Common myeloid progenitor, CD34-positive (primary cell): Measurements from ENCODE around the gene MAD2L2.

ENCODE experiments used
- CTCF ChIA-PET: fragments of 350-600 bp; sonication (Branson Sonifier 250); formaldehyde crosslinking; loops from one replicate; lab custom pipeline; 2021; ENCODE audit warnings: antibody characterized with exemption; lab: Charles Lee
- POLR2A ChIA-PET: fragments of 350-600 bp; sonication (Branson Sonifier 250); formaldehyde crosslinking; loops from one replicate; lab custom pipeline; 2021; ENCODE audit warnings: antibody characterized with exemption; lab: Charles Lee
- DNase-seq, 3 donors: peaks; one replicate each; pipeline versions ENCODE4 v3.0.0 to v3.0.0-alpha.2; 2013
- H3K27ac ChIP-seq, 2 experiments: 1 replicate in 1 of 2; 2 replicates in 1 of 2; pipeline ENCODE4 v1.7.0; 2013; ENCODE audit warnings: inconsistent platforms in 2 of 2, low read length in 2 of 2, mild to moderate bottlenecking in 2 of 2, low read depth in 1 of 2, moderate library complexity in 1 of 2; ENCODE audit not compliant: severe bottlenecking in 2 of 2, insufficient read depth in 1 of 2, poor library complexity in 1 of 2
- H3K27me3 ChIP-seq, 5 experiments: replicated peaks in 2 of 5; 1 replicate in 3 of 5; 2 replicates in 2 of 5; pipeline versions ENCODE4 v1.6.1 to v1.7.0; 2013; ENCODE audit warnings: low read length in 4 of 5, mild to moderate bottlenecking in 2 of 5, moderate library complexity in 2 of 5, inconsistent platforms in 1 of 5; ENCODE audit not compliant: insufficient read depth in 5 of 5, control insufficient read depth in 4 of 5
- H3K36me3 ChIP-seq, 4 experiments: 1 replicate in 2 of 4; 2 replicates in 2 of 4; pipeline versions ENCODE4 v1.6.1 to v1.7.0; 2013; ENCODE audit warnings: low read length in 3 of 4, control low read depth in 1 of 4, mild to moderate bottlenecking in 1 of 4; ENCODE audit not compliant: control insufficient read depth in 4 of 4, insufficient read depth in 4 of 4
- H3K4me1 ChIP-seq, 4 experiments: 1 replicate in 3 of 4; 2 replicates in 1 of 4; pipeline versions ENCODE4 v1.6.1 to v1.7.1; 2013; ENCODE audit warnings: low read length in 3 of 4, mild to moderate bottlenecking in 3 of 4, control low read depth in 1 of 4, inconsistent platforms in 1 of 4, moderate library complexity in 1 of 4; ENCODE audit not compliant: control insufficient read depth in 4 of 4, insufficient read depth in 4 of 4; ENCODE audit errors: control extremely low read depth in 1 of 4
- H3K4me3 ChIP-seq, 7 experiments: 1 replicate in 4 of 7; 2 replicates in 3 of 7; pipeline versions ENCODE4 v1.5.1 to v1.7.0; 2013; ENCODE audit warnings: mild to moderate bottlenecking in 7 of 7, low read length in 6 of 7, moderate library complexity in 6 of 7, inconsistent platforms in 2 of 7, low read depth in 2 of 7, control low read depth in 1 of 7; ENCODE audit not compliant: insufficient read depth in 4 of 7, control insufficient read depth in 1 of 7; ENCODE audit errors: extremely low read depth in 1 of 7
- H3K9me3 ChIP-seq, 5 experiments: 1 replicate in 4 of 5; 2 replicates in 1 of 5; pipeline versions ENCODE4 v1.6.1 to v1.7.1; 2013; ENCODE audit warnings: low read length in 4 of 5, mild to moderate bottlenecking in 2 of 5, inconsistent platforms in 1 of 5, low read depth in 1 of 5, moderate library complexity in 1 of 5; ENCODE audit not compliant: control insufficient read depth in 4 of 5, insufficient read depth in 2 of 5; ENCODE audit errors: control extremely low read depth in 1 of 5
- WGBS: methylation state at CpG from one replicate; pipeline ENCODE4 v1.1.5; 2013; ENCODE audit not compliant: insufficient coverage; 5-methylcytosine and 5-hydroxymethylcytosine counted together

Gene MAD2L2

GRCh38 chr1:11676386-11677103 lies 4.4 kb downstream of the MAD2L2 start:
- WGBS = 96% methylated on average over 5 of the region's 10 CpGs
- POLR2A ChIA-PET = no interaction called here

GRCh38 chr1:11675325-11675724 lies 5.6 kb downstream of the MAD2L2 start:
- peaks cover 0 to 6% (median 4%) of the 10 kb centered on the region in 4 experiments for H3K4me1 ChIP-seq
- POLR2A ChIA-PET = no interaction called here
- DNase-seq = no peak
- no peaks in the 10 kb centered on the region for H3K9me3 ChIP-seq
- CTCF ChIA-PET = interaction anchor here (1.2 to 4.0 kb wide), 3 partner anchors 11 to 74 kb away, joined by 3 to 15 read pairs (median 5); partner anchors contain the start of gene FBXO6
- peaks cover 5 to 59% (median 33%) of the 10 kb centered on the region in 4 experiments for H3K36me3 ChIP-seq
- H3K27ac ChIP-seq = no peak overlapping the region
- H3K4me3 ChIP-seq = no peak overlapping the region
- no peaks in the 10 kb centered on the region for H3K27me3 ChIP-seq
- 94% methylated on average over 8 of the region's 10 CpGs for WGBS

More at GRCh38 chr1:11676386-11677103, 4.4 kb downstream of the MAD2L2 start:
- Histone ChIP-seq H3K9me3 (no peaks in the 10 kb centered on the region), H3K27ac (no peak overlapping the region), H3K4me3 (no peak overlapping the region), H3K4me1 (peaks cover 0 to 13% (median 10%) of the 10 kb centered on the region in 4 experiments), H3K27me3 (no peaks in the 10 kb centered on the region), H3K36me3 (peaks cover 5 to 49% (median 30%) of the 10 kb centered on the region in 4 experiments)
- CTCF ChIA-PET = interaction anchor here (0.7 to 4.0 kb wide), 5 partner anchors 12 to 779 kb away, joined by 3 to 15 read pairs (median 5); partner anchors contain the start of gene FBXO6
- DNase-seq = no peak

- H3K4me1 ChIP-seq = peaks cover 0 to 2% (median under 1%) of the 10 kb centered on the region in 4 experiments
- POLR2A ChIA-PET = no interaction called here
- CTCF ChIA-PET = interaction anchor here (2.4 to 4.0 kb wide), 2 partner anchors 10 to 75 kb away, joined by 5 to 15 read pairs; partner anchors contain the start of gene FBXO6
- WGBS = 97% methylated on average over 11 of the region's 14 CpGs
- H3K27me3 ChIP-seq = no peaks in the 10 kb centered on the region
- no peak for DNase-seq
- no peak overlapping the region for H3K27ac ChIP-seq
- no peak overlapping the region for H3K4me3 ChIP-seq
- no peaks in the 10 kb centered on the region for H3K9me3 ChIP-seq
- H3K36me3 ChIP-seq = peaks cover 5 to 62% (median 35%) of the 10 kb centered on the region in 4 experiments
Observed at GRCh38 chr1:11674488-11674887, 6.5 kb downstream of the MAD2L2 start.

- WGBS = 98% methylated on average over 7 of the region's 14 CpGs
- POLR2A ChIA-PET = no interaction called here
Observed at GRCh38 chr1:11673089-11673769, 7.7 kb downstream of the MAD2L2 start.

GRCh38 chr1:11671544-11672286 lies 9.2 kb downstream of the MAD2L2 start:
- DNase-seq = no peak
- peaks cover 5 to 67% (median 35%) of the 10 kb centered on the region in 4 experiments for H3K36me3 ChIP-seq
- H3K4me1 ChIP-seq = no peaks in the 10 kb centered on the region
- no peak overlapping the region for H3K4me3 ChIP-seq
- H3K27me3 ChIP-seq = no peaks in the 10 kb centered on the region
- no peak overlapping the region for H3K27ac ChIP-seq
- ChIA-PET POLR2A (no interaction called here), CTCF (interaction anchor here (0.8 to 1.1 kb wide), 2 partner anchors 21 to 48 kb away, joined by 3 to 4 read pairs; no protein-coding TSS in a partner anchor)
- 96% methylated on average over 10 of the region's 14 CpGs for WGBS
- H3K9me3 ChIP-seq = no peaks in the 10 kb centered on the region

More at GRCh38 chr1:11673089-11673769, 7.7 kb downstream of the MAD2L2 start:
- no peak for DNase-seq
- Histone ChIP-seq H3K36me3 (peaks cover 5 to 69% (median 39%) of the 10 kb centered on the region in 4 experiments), H3K4me1 (no peaks in the 10 kb centered on the region), H3K9me3 (no peaks in the 10 kb centered on the region), H3K27me3 (no peaks in the 10 kb centered on the region), H3K4me3 (no peak overlapping the region), H3K27ac (no peak overlapping the region)
- CTCF ChIA-PET = interaction anchor here (0.9 to 1.2 kb wide), 2 partner anchors 18 to 38 kb away, joined by 3 read pairs; partner anchors contain the start of genes FBXO2 and FBXO44

- no peaks in the 10 kb centered on the region for H3K9me3 ChIP-seq
- ChIA-PET POLR2A (no interaction called here), CTCF (interaction anchor here (0.8 to 1.1 kb wide), 2 partner anchors 21 to 48 kb away, joined by 3 to 4 read pairs; no protein-coding TSS in a partner anchor)
- H3K36me3 ChIP-seq = peaks cover 5 to 61% (median 30%) of the 10 kb centered on the region in 4 experiments
- WGBS = 88% methylated on average over 6 of the region's 6 CpGs
- no peaks in the 10 kb centered on the region for H3K27me3 ChIP-seq
- H3K4me3 ChIP-seq = no peak overlapping the region
- no peaks in the 10 kb centered on the region for H3K4me1 ChIP-seq
- no peak for DNase-seq
- no peak overlapping the region for H3K27ac ChIP-seq
Observed at GRCh38 chr1:11671205-11671543, 9.8 kb downstream of the MAD2L2 start.
